Natural killer cell treated with Interleukin-12 subunit alpha and Interleukin-12 subunit beta and Interleukin-15 and Interleukin-18, amount 100 ng/mL, for 72 hours (primary cell): ENCODE results near the gene CDK5RAP3. TPM values are rescaled to one million over a fixed set of nuclear protein-coding genes. Genes with fewer than 3 reads are reported as not detected.
"Not testable (repeated sequence)": the region's sequence is repeated elsewhere in the genome, so short reads cannot be mapped to it uniquely, and the experiment has no call there.

Source experiments
- ATAC-seq, 2 donors: fragments of 150-1000 bp; cut with Tn5 transposase in 1 of 2; sonication (Bioruptor Pico), chemical (Tn5 transposase) in 1 of 2; 2 replicates each; pipeline ENCODE4 v1.10.0; 2021
- DNase-seq: peaks from one replicate; pipeline ENCODE4 v3.0.0; 2022; ENCODE audit warnings: low spot score
- H3K27ac Mint-ChIP-seq, 2 donors: 1 replicate in 1 of 2; 2 replicates in 1 of 2; pipeline ENCODE4 v1.8.0; 2022; ENCODE audit warnings: mixed read lengths in 2 of 2, mild to moderate bottlenecking in 1 of 2, moderate library complexity in 1 of 2
- H3K27me3 Mint-ChIP-seq, 2 donors: 1 replicate in 1 of 2; 2 replicates in 1 of 2; pipeline ENCODE4 v1.8.0; 2022; ENCODE audit warnings: mixed read lengths in 2 of 2
- H3K36me3 Mint-ChIP-seq: one replicate; pipeline ENCODE4 v1.8.0; 2022; ENCODE audit warnings: mixed read lengths
- H3K4me1 Mint-ChIP-seq, 2 donors: 1 replicate in 1 of 2; 2 replicates in 1 of 2; pipeline ENCODE4 v1.8.0; 2022; ENCODE audit warnings: low read depth in 2 of 2, mixed read lengths in 2 of 2, mild to moderate bottlenecking in 1 of 2
- H3K4me3 Mint-ChIP-seq: one replicate; pipeline ENCODE4 v1.8.0; 2022; ENCODE audit warnings: mixed read lengths
- H3K9me3 Mint-ChIP-seq: 2 replicates; pipeline ENCODE4 v1.8.0; 2022; ENCODE audit warnings: mixed read lengths
- total RNA-seq, 2 donors: library from RNA; stranded (reverse); gene quantifications; one replicate each; pipeline ENCODE4 v1.2.3, GENCODE V29; 2022

The CDK5RAP3 gene
- total RNA-seq, 2 donors from 2014 or later, result 150 to 278 TPM

DNA sequence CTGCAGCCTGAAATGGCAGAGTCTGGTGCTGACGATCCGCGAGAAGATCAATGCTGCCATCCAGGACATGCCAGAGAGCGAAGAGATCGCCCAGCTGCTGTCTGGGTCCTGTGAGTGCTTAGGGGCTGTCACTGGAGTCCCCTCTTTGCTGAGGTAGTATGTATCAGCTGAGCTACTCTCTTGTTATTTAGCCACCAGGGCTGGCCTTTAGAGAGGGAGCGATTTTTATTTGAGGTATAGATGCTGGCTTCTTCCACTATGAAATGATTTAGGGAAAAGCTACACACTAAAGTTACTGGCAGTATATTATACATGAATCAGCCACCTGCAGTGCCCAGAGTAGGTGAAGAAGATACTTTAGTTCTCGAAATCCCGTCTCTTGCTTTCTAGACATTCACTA lies 2.6 kb downstream of the CDK5RAP3 start:
- peaks cover 11% of the 10 kb centered on the region for H3K36me3 Mint-ChIP-seq
- no peak overlapping the region for H3K27ac Mint-ChIP-seq
- H3K4me1 Mint-ChIP-seq, result peaks cover 12 to 24% of the 10 kb centered on the region in 2 donors
- DNase-seq, result no peak
- no peaks in the 10 kb centered on the region for H3K9me3 Mint-ChIP-seq
- ATAC-seq, result no peak
- peak overlapping the region; percentile 15 for H3K4me3 Mint-ChIP-seq
- H3K27me3 Mint-ChIP-seq, result peaks cover 0 to 3% of the 10 kb centered on the region in 2 donors

DNA sequence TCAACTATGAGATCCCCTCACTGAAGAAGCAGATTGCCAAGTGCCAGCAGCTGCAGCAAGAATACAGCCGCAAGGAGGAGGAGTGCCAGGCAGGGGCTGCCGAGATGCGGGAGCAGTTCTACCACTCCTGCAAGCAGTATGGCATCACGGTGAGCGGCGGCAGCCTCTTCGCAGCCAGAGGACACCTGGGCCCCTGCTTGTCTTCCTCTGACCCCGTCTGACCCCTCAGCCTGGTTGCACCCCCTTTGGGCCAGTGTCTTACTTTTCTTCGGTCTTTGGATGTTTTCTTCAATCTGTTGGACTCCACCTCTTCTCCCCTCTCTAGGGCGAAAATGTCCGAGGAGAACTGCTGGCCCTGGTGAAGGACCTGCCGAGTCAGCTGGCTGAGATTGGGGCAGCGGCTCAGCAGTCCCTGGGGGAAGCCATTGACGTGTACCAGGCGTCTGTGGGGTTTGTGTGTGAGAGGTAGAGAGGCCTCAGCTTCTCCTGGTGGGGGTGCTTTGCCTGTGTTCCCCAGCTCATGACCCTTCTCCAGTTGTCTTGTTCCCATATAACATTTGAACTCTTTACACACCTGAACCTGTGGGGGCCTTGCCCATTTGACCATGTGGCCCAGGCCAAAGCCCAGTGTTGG lies 4.4 kb downstream of the CDK5RAP3 start:
- H3K4me1 Mint-ChIP-seq, result peaks cover 6 to 16% of the 10 kb centered on the region in 2 donors
- no peak overlapping the region for H3K4me3 Mint-ChIP-seq
- DNase-seq (no peak), ATAC-seq (no peak)
- no peak overlapping the region for H3K27ac Mint-ChIP-seq
- peaks cover 0 to 2% of the 10 kb centered on the region in 2 donors for H3K27me3 Mint-ChIP-seq
- H3K36me3 Mint-ChIP-seq, result peaks cover 22% of the 10 kb centered on the region
- H3K9me3 Mint-ChIP-seq, result no peaks in the 10 kb centered on the region

- no peak for DNase-seq
- Mint-ChIP-seq H3K9me3 (no peaks in the 10 kb centered on the region), H3K4me3 (no peak overlapping the region), H3K4me1 (peaks cover 7 to 17% of the 10 kb centered on the region in 2 donors), H3K36me3 (peaks cover 23% of the 10 kb centered on the region), H3K27me3 (no peaks in the 10 kb centered on the region), H3K27ac (no peak overlapping the region)
- ATAC-seq, result no peak
Observed at GRCh38 chr17:47975823-47976205, 4.9 kb downstream of the CDK5RAP3 start.

- Mint-ChIP-seq H3K27ac (no peak overlapping the region), H3K9me3 (no peaks in the 10 kb centered on the region), H3K4me3 (no peak overlapping the region), H3K27me3 (no peaks in the 10 kb centered on the region), H3K4me1 (peaks cover 14 to 26% of the 10 kb centered on the region in 2 donors), H3K36me3 (peaks cover 27% of the 10 kb centered on the region)
- no peak for DNase-seq
- ATAC-seq, result peak in 1 of 2 donors; percentile 51
Observed at GRCh38 chr17:47978324-47978723, 7.4 kb downstream of the CDK5RAP3 start.

- Mint-ChIP-seq H3K36me3 (peaks cover 20% of the 10 kb centered on the region), H3K4me3 (no peak overlapping the region), H3K4me1 (peaks cover 14 to 26% of the 10 kb centered on the region in 2 donors), H3K27me3 (no peaks in the 10 kb centered on the region), H3K27ac (no peak overlapping the region), H3K9me3 (no peaks in the 10 kb centered on the region)
- DNase-seq (no peak), ATAC-seq (no peak)
Observed at GRCh38 chr17:47980541-47980940, 9.6 kb downstream of the CDK5RAP3 start.

DNA sequence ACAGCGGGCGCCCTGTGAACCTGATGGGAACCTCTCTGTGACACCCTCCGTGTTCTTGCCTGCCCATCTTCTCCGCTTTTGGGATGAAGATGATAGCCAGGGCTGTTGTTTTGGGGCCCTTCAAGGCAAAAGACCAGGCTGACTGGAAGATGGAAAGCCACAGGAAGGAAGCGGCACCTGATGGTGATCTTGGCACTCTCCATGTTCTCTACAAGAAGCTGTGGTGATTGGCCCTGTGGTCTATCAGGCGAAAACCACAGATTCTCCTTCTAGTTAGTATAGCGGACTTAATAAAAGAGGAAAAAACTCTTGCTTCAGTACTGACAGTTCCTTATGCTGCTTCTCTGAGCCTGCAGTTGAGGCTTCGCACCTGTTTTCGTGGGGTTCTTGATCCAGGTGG lies 10.5 kb downstream of the CDK5RAP3 start:
- no peaks in the 10 kb centered on the region for H3K9me3 Mint-ChIP-seq
- no peak overlapping the region for H3K4me3 Mint-ChIP-seq
- ATAC-seq, result peak in 1 of 2 donors; percentile 41
- DNase-seq, result no peak
- H3K27me3 Mint-ChIP-seq, result no peaks in the 10 kb centered on the region
- peaks cover 14 to 22% of the 10 kb centered on the region in 2 donors for H3K4me1 Mint-ChIP-seq
- H3K27ac Mint-ChIP-seq, result no peak overlapping the region
- peaks cover 15% of the 10 kb centered on the region for H3K36me3 Mint-ChIP-seq

- peaks cover 14 to 22% of the 10 kb centered on the region in 2 donors for H3K4me1 Mint-ChIP-seq
- no peak overlapping the region for H3K4me3 Mint-ChIP-seq
- DNase-seq (no peak), ATAC-seq (no peak)
- H3K27me3 Mint-ChIP-seq, result no peaks in the 10 kb centered on the region
- H3K27ac Mint-ChIP-seq, result no peak overlapping the region
- peaks cover 15% of the 10 kb centered on the region for H3K36me3 Mint-ChIP-seq
- H3K9me3 Mint-ChIP-seq, result no peaks in the 10 kb centered on the region
Observed at GRCh38 chr17:47982091-47982617, 11.2 kb downstream of the CDK5RAP3 start.

DNA sequence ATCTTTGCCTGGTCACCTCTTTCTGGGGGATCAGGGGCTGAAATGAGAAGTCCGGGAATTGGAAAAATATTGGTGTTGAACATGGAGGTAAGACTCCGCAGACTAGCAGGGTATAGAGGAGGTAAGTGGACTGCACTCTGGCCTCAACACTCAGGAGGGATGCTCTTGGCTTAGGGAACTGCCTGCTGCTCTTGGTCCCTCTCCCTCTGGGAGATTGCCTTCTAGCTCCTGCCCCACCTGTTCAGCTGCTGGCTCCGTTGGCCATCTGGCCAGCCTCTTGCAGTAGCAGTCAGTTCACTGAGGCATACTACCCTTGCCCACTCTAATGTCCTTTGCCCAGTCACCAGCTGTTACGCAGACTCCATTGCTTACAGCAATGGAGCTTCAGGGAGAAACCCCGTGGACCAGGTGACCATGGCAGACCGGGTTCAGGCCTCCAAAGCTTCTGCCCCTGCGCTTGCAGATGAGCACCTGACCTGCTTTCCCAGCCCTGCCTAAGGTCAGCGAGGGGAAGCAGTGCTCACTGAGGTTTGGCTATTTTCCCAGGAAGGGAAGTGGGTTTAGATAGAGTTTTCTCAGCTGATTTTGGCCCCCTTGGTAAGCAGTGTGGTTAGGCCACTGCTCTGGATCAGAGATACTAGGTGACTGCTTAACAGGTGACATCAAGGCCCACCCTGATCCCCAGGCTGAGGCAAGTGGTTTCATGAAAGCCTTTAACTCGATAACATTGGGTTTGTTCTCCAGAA lies 11.9 kb downstream of the CDK5RAP3 start:
- Mint-ChIP-seq H3K9me3 (no peaks in the 10 kb centered on the region), H3K27me3 (no peaks in the 10 kb centered on the region)

GRCh38 chr17:47983492-47984223 lies 12.7 kb downstream of the CDK5RAP3 start:
- Mint-ChIP-seq H3K36me3 (peaks cover 15% of the 10 kb centered on the region), H3K4me1 (peaks cover 16 to 25% of the 10 kb centered on the region in 2 donors), H3K9me3 (no peaks in the 10 kb centered on the region), H3K4me3 (no peak overlapping the region), H3K27ac (no peak overlapping the region), H3K27me3 (no peaks in the 10 kb centered on the region)
- ATAC-seq, result no peak
- DNase-seq, result no peak

More for the DNA sequence above, 11.9 kb downstream of the CDK5RAP3 start:
- H3K4me3 Mint-ChIP-seq, result no peak overlapping the region
- H3K36me3 Mint-ChIP-seq, result peaks cover 15% of the 10 kb centered on the region
- peaks cover 14 to 22% of the 10 kb centered on the region in 2 donors for H3K4me1 Mint-ChIP-seq
- no peak for ATAC-seq
- DNase-seq, result no peak
- H3K27ac Mint-ChIP-seq, result no peak overlapping the region

DNA sequence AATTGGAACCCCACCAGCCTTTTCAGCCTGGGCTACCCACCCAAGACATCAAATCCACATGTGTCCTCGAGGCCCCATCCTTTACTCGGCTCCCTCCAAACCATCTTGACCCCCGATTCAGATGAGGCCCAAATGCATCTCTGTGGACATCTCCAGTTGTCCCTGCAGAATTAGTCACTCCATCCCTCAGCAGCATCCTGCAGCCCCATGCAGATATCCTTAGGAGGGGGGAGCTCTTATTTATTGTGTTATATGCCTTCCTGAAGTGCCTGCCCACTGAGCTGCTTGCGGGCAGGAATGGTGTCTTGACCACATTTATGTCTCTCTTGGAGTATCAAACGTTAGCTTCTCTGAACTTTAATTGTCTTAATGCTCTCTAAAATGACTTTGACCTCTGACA lies 15.6 kb downstream of the CDK5RAP3 start:
- no peaks in the 10 kb centered on the region for H3K9me3 Mint-ChIP-seq
- ATAC-seq, result no peak
- DNase-seq, result no peak
- no peaks in the 10 kb centered on the region for H3K27me3 Mint-ChIP-seq
- no peak overlapping the region for H3K27ac Mint-ChIP-seq
- peaks cover 21 to 26% of the 10 kb centered on the region in 2 donors for H3K4me1 Mint-ChIP-seq
- H3K4me3 Mint-ChIP-seq, result no peak overlapping the region
- H3K36me3 Mint-ChIP-seq, result peaks cover 4% of the 10 kb centered on the region

- H3K27ac Mint-ChIP-seq, result no peak overlapping the region
- H3K36me3 Mint-ChIP-seq, result peaks cover 4% of the 10 kb centered on the region
- H3K4me3 Mint-ChIP-seq, result no peak overlapping the region
- H3K27me3 Mint-ChIP-seq, result no peaks in the 10 kb centered on the region
- ATAC-seq, result no peak
- H3K4me1 Mint-ChIP-seq, result peaks cover 21 to 22% of the 10 kb centered on the region in 2 donors
- DNase-seq, result no peak
- no peaks in the 10 kb centered on the region for H3K9me3 Mint-ChIP-seq
Observed at GRCh38 chr17:47987240-47987835, 16.4 kb downstream of the CDK5RAP3 start.

GRCh38 chr17:47988445-47988844 lies 17.5 kb downstream of the CDK5RAP3 start:
- H3K36me3 Mint-ChIP-seq, H3K27me3 Mint-ChIP-seq, H3K9me3 Mint-ChIP-seq, ATAC-seq, H3K4me3 Mint-ChIP-seq, DNase-seq: not testable (repeated sequence)
- Mint-ChIP-seq H3K27ac (peak overlapping the region in 1 of 2 donors; percentile 27), H3K4me1 (peaks cover 16 to 17% of the 10 kb centered on the region in 2 donors)

DNA sequence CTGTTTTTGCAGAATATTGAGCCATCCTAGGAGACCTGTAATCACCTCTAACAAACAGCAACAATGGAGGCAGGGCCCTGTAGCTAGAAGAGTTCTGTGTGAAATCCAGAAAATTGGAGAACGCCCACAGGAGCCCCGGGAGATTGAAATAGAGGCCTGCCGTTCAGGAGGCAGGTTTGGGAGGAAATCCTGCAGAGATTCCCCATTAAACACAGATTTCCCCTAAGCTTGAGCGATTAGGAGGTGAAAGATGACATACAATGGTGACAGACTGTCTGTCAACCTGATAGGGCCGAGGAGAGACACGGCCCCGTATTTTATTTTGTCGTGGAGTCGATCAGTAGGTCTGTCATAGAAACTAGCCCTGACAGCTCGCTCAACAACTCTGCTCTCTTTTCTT lies 18.2 kb downstream of the CDK5RAP3 start:
- H3K36me3 Mint-ChIP-seq, result no peaks in the 10 kb centered on the region
- DNase-seq (no peak), ATAC-seq (no peak)
- H3K27ac Mint-ChIP-seq, result peak overlapping the region in 1 of 2 donors; percentile 27
- H3K27me3 Mint-ChIP-seq, result no peaks in the 10 kb centered on the region
- H3K4me1 Mint-ChIP-seq, result peaks cover 13 to 17% of the 10 kb centered on the region in 2 donors
- no peak overlapping the region for H3K4me3 Mint-ChIP-seq
- H3K9me3 Mint-ChIP-seq, result no peaks in the 10 kb centered on the region
